Right renal cortex interstitium (tissue), 3 donors: Measurements from ENCODE around the gene TPH2. TPM values are rescaled to one million over a fixed set of nuclear protein-coding genes. Genes with fewer than 3 reads are reported as not detected.

Experiments used
- DNase-seq, 3 donors: peaks; one replicate each; pipeline ENCODE4 v3.0.0-alpha.2; 2013; ENCODE audit warnings: low read depth in 3 of 3, low spot score in 2 of 3
- polyA plus RNA-seq, 3 donors: library from polyadenylated mRNA; unstranded; fragments of 120-200 nt; gene quantifications; one replicate each; pipeline ENCODE4 v1.2.1, GENCODE V29; 2013; ENCODE audit not compliant: insufficient read length in 3 of 3

TPH2 gene
- polyA plus RNA-seq = under 1 TPM in 2 of 3 donors, not detected in 1; 0.23 to 0.36 TPM

GRCh38 chr12:71938728-71939385, at the start of gene TPH2:
TSS of gene TPH2 (plus strand) at chr12:71938845. CDS start at chr12:71938987, 142 bp downstream.
- peak; percentile 50 to 72 (median 59) for DNase-seq

GRCh38 chr12:71890475-71890874, 48.2 kb upstream of the TPH2 start:
- DNase-seq = no peak

GRCh38 chr12:71892059-71892458, 46.6 kb upstream of the TPH2 start:
- DNase-seq = no peak

GRCh38 chr12:71896205-71896882, 42.3 kb upstream of the TPH2 start:
- no peak for DNase-seq

GRCh38 chr12:71900091-71900490, 38.6 kb upstream of the TPH2 start:
- no peak for DNase-seq

- no peak for DNase-seq
Observed at GRCh38 chr12:71904629-71905028, 34.0 kb upstream of the TPH2 start.

GRCh38 chr12:71935594-71935993, 3.1 kb upstream of the TPH2 start:
- no peak for DNase-seq

GRCh38 chr12:71940068-71940467, 1.4 kb downstream of the TPH2 start:
- no peak for DNase-seq

GRCh38 chr12:71941174-71941573, 2.5 kb downstream of the TPH2 start:
- no peak for DNase-seq

- DNase-seq = no peak
Observed at GRCh38 chr12:71942259-71942658, 3.6 kb downstream of the TPH2 start.

- DNase-seq = no peak
Observed at GRCh38 chr12:71942703-71943102, 4.1 kb downstream of the TPH2 start.

- no peak for DNase-seq
Observed at GRCh38 chr12:71945121-71945520, 6.5 kb downstream of the TPH2 start.

GRCh38 chr12:71945883-71946282, 7.2 kb downstream of the TPH2 start:
- DNase-seq = no peak

- no peak for DNase-seq
Observed at GRCh38 chr12:71947645-71948105, 9.0 kb downstream of the TPH2 start.

- no peak for DNase-seq
Observed at GRCh38 chr12:71948390-71948789, 9.7 kb downstream of the TPH2 start.

GRCh38 chr12:71949646-71950045, 11.0 kb downstream of the TPH2 start:
- no peak for DNase-seq

GRCh38 chr12:71950404-71950803, 11.8 kb downstream of the TPH2 start:
- no peak for DNase-seq

- DNase-seq = no peak
Observed at GRCh38 chr12:71950819-71951218, 12.2 kb downstream of the TPH2 start.

GRCh38 chr12:71954083-71954778, 15.6 kb downstream of the TPH2 start:
- DNase-seq = no peak

- no peak for DNase-seq
Observed at GRCh38 chr12:71954861-71955260, 16.2 kb downstream of the TPH2 start.

- DNase-seq = no peak
Observed at GRCh38 chr12:71955970-71956369, 17.3 kb downstream of the TPH2 start.

GRCh38 chr12:71958056-71958455, 19.4 kb downstream of the TPH2 start:
- DNase-seq = no peak
